OCI-LY3 (cell line): ENCODE data around the gene FAM227B.

ENCODE experiments used
- EZH2phosphoT487 ChIP-seq: fragments of 200-600 bp; shearing (Covaris generic); IDR thresholded peaks from 2 replicates; pipeline ENCODE4 v1.6.1; 2018; ENCODE audit warnings: antibody characterized with exemption, mixed run types, low read depth
- TF ChIP-seq, protein P1 (sequence below): fragments of 200-600, 300-600 bp; sonication (generic); IDR thresholded peaks from 2 replicates; pipeline ENCODE4 v1.5.1; 2014; ENCODE audit warnings: antibody characterized with exemption, low read length, low read depth

DNA sequence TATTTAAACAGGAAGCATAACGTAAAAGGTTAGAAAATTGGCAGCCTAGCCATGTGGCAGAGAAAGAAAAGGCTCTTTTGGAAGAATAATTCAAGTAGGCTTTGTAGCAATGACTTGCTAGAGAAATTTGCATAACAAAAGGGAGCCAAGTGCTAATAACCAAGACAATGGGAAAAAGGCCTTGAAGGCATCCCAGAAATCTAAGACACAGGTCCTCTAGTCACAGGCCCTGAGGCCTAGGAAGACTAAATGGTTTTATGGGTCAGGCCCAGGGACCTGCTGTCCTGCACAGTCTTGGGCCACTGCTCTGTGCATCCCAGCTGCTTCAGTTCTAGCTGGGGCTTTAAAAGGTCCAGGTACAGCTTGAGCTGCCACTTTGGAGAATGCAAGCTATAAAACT lies 119.0 kb downstream of the FAM227B start:
- TF ChIP-seq, protein P1, sequence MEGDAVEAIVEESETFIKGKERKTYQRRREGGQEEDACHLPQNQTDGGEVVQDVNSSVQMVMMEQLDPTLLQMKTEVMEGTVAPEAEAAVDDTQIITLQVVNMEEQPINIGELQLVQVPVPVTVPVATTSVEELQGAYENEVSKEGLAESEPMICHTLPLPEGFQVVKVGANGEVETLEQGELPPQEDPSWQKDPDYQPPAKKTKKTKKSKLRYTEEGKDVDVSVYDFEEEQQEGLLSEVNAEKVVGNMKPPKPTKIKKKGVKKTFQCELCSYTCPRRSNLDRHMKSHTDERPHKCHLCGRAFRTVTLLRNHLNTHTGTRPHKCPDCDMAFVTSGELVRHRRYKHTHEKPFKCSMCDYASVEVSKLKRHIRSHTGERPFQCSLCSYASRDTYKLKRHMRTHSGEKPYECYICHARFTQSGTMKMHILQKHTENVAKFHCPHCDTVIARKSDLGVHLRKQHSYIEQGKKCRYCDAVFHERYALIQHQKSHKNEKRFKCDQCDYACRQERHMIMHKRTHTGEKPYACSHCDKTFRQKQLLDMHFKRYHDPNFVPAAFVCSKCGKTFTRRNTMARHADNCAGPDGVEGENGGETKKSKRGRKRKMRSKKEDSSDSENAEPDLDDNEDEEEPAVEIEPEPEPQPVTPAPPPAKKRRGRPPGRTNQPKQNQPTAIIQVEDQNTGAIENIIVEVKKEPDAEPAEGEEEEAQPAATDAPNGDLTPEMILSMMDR: no peak
- TF ChIP-seq EZH2phosphoT487: no peak
